HFFc6 (cell line): ENCODE results near the gene EPS15. TPM values are rescaled to one million over a fixed set of nuclear protein-coding genes. Genes with fewer than 3 reads are reported as not detected.

Source experiments
- DNase-seq: peaks from one replicate; pipeline ENCODE4 v3.0.0-alpha.2; 2018
- H3K27ac Mint-ChIP-seq: 2 replicates; pipeline ENCODE4 v1.8.0; 2020; ENCODE audit warnings: mild to moderate bottlenecking, mixed read lengths
- H3K27me3 Mint-ChIP-seq: 2 replicates; pipeline ENCODE4 v1.8.0; 2021; ENCODE audit warnings: mild to moderate bottlenecking, moderate library complexity, mixed read lengths; ENCODE audit not compliant: insufficient read depth
- H3K36me3 Mint-ChIP-seq: 2 replicates; pipeline ENCODE4 v1.8.0; 2021; ENCODE audit warnings: low read depth, mixed read lengths
- H3K4me1 Mint-ChIP-seq: 2 replicates; pipeline ENCODE4 v1.8.0; 2020; ENCODE audit warnings: low read depth, mixed read lengths
- H3K4me3 Mint-ChIP-seq: 2 replicates; pipeline ENCODE4 v1.8.0; 2020; ENCODE audit warnings: mild to moderate bottlenecking, moderate library complexity, mixed read lengths
- H3K9me3 Mint-ChIP-seq: 2 replicates; pipeline ENCODE4 v1.8.0; 2020; ENCODE audit warnings: mild to moderate bottlenecking, mixed read lengths
- CTCF ChIP-seq: fragments of 200-600 bp; sonication (generic); IDR thresholded peaks from 2 replicates; pipeline ENCODE4 v1.5.0; 2021; ENCODE audit warnings: antibody characterized with exemption, mild to moderate bottlenecking
- total RNA-seq, 6 experiments: library from RNA; stranded (reverse); fragmentation: NEBNext Ultra II Directional; extraction: Animal tissue kit (Norgen Biotek cat#: 25700); gene quantifications; 2 replicates in 1 of 6; 3 replicates in 5 of 6; pipeline ENCODE4 v1.2.3, GENCODE V29; 2021

The EPS15 gene
- total RNA-seq, 6 experiments from 2014 or later: 45.2 to 55.7 (median 49.6) TPM

GRCh38 chr1:51558375-51558924 lies 39.4 kb upstream of the EPS15 start:
- H3K9me3 Mint-ChIP-seq: no peaks in the 10 kb centered on the region
- H3K27ac Mint-ChIP-seq: peak overlapping the region; percentile 85
- no peak for TF ChIP-seq CTCF
- H3K4me3 Mint-ChIP-seq: peak overlapping the region; percentile 76
- H3K4me1 Mint-ChIP-seq: peaks cover 49% of the 10 kb centered on the region
- H3K27me3 Mint-ChIP-seq: peaks cover 2% of the 10 kb centered on the region; the same call in 1 of the 2 replicates
- no peaks in the 10 kb centered on the region for H3K36me3 Mint-ChIP-seq
- peak; percentile 87 for DNase-seq

DNA sequence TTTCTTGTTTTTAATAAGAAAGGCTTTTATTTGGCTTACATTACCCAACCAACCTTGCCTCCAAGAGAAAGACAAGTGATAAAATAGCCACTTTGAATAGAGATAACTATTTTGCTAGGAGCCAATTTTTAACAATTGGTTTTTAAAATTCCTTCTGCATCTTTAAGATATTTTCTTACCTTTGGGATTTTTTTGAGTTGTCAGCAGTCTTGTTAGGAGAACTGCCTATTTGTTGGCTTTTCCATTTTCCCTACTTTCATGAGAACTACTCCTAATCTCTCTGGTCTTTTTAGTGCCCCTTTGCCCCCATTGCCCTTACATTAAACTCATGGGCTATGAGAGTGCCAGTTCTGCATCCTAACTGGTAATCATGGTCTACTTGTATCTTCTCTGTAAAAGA lies 38.1 kb upstream of the EPS15 start:
- Mint-ChIP-seq H3K4me1 (peaks cover 50% of the 10 kb centered on the region), H3K27me3 (peaks cover 2% of the 10 kb centered on the region; the same call in 1 of the 2 replicates), H3K4me3 (no peak overlapping the region), H3K27ac (peak overlapping the region; percentile 8), H3K9me3 (no peaks in the 10 kb centered on the region), H3K36me3 (no peaks in the 10 kb centered on the region)
- TF ChIP-seq CTCF: no peak
- DNase-seq: no peak

DNA sequence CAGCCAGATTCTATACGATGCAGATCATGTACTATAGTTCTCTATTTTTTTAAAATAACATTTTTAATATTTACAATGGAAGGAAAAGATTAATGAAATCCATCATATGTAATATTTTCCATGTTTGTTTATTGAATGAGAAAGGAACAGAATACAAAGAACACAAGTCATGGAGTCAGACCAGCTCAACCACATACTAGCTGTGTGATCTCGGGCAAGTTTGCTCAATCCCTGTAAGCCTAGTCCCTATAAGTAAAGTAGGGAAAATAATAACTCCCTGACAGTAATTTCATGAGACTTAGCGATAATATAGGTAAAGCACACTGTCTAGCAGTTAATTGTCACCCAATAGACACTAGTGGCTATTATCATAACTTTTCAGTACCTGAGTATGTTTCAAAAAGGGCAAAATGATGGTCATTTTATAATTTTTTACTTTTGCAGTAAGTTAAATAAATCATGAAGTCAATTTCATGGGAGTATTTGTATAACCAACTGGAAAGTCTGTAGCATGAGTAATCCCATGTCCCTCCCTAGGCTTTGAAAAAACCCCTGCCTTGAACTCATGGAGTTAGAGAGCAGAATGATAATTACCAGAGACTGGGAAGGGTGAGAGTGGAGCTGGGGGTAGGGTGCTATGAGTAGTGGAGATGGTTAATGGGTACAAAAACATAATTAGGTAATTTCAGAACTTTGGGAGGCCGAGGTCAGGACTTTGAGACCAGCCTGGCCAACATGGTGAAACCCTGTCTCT lies 37.0 kb upstream of the EPS15 start:
- peaks cover 2% of the 10 kb centered on the region; the same call in 1 of the 2 replicates for H3K27me3 Mint-ChIP-seq
- DNase-seq: no peak
- H3K4me1 Mint-ChIP-seq: peaks cover 62% of the 10 kb centered on the region
- TF ChIP-seq CTCF: no peak
- H3K36me3 Mint-ChIP-seq: no peaks in the 10 kb centered on the region
- H3K4me3 Mint-ChIP-seq: no peak overlapping the region
- H3K9me3 Mint-ChIP-seq: no peaks in the 10 kb centered on the region
- H3K27ac Mint-ChIP-seq: peak overlapping the region; percentile 70

- no peak for DNase-seq
- Mint-ChIP-seq H3K27me3 (peaks cover 2% of the 10 kb centered on the region; the same call in 1 of the 2 replicates), H3K36me3 (no peaks in the 10 kb centered on the region), H3K4me1 (peaks cover 49% of the 10 kb centered on the region), H3K9me3 (no peaks in the 10 kb centered on the region), H3K27ac (no peak overlapping the region), H3K4me3 (no peak overlapping the region)
- no peak for TF ChIP-seq CTCF
Observed at GRCh38 chr1:51553911-51554310, 34.8 kb upstream of the EPS15 start.

DNA sequence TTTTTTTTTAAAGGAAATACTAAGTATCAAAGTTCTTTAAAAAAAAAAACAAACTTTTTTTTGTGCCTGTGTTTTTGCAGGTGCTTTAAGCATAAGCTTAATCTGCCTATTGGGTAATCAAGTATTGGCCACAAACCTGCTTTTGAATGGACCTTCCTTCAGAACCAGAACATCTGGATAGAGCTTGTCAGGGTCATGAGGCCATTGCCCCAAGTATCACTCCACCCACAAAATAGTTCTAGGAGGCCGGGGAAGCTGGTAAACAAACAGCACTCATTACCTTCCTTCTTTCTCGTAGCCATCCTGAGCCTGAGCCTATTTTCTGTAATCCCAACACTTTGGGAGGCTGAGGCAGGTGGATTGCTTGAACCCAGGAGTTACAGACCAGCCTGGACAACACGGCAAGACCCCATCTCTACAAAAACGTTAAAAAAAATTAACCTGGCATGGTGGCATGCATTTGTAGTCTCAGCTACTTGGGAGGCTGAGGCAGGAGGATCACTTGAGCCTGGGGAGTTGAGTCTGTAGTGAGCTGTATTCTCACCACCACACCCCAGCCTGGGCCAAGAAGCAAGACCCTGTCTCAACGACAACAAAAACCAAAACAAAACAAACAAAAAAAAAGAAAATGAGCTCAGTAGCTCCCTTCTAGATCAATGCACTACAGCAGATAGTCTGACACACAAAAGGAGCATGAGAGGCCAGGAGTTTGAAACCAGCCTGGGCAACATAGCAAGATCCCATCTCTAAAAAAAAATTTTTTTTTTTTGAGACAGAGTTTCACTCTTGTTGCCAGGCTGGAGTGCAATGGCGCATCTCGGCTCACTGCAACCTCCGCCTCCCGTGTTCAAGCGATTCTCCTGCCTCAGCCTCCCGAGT lies 34.1 kb upstream of the EPS15 start:
- H3K36me3 Mint-ChIP-seq: no peaks in the 10 kb centered on the region
- no peak overlapping the region for H3K4me3 Mint-ChIP-seq
- no peak overlapping the region for H3K27ac Mint-ChIP-seq
- H3K27me3 Mint-ChIP-seq: no peaks in the 10 kb centered on the region
- peaks cover 49% of the 10 kb centered on the region for H3K4me1 Mint-ChIP-seq
- H3K9me3 Mint-ChIP-seq: no peaks in the 10 kb centered on the region
- TF ChIP-seq CTCF: no peak
- no peak for DNase-seq
